A673 (cell line): ENCODE results near the gene ZSCAN20.

Experiments used
- EZH2 ChIP-seq: fragments of 200-600 bp; sonication (generic); IDR thresholded peaks from 2 replicates; pipeline ENCODE4 v1.6.1; 2017; ENCODE audit warnings: borderline replicate concordance, low read depth, mild to moderate bottlenecking, mixed read lengths, antibody characterized with exemption, low read length; ENCODE audit not compliant: poor library complexity, severe bottlenecking
- TF ChIP-seq, protein P1 (sequence below): fragments of 300-800, 200-600 bp; sonication (generic); conservative IDR thresholded peaks from 2 replicates; pipeline ENCODE4 v1.5.1; 2017; ENCODE audit warnings: low read depth, mild to moderate bottlenecking, antibody characterized with exemption, low read length, moderate library complexity, mixed read lengths

DNA sequence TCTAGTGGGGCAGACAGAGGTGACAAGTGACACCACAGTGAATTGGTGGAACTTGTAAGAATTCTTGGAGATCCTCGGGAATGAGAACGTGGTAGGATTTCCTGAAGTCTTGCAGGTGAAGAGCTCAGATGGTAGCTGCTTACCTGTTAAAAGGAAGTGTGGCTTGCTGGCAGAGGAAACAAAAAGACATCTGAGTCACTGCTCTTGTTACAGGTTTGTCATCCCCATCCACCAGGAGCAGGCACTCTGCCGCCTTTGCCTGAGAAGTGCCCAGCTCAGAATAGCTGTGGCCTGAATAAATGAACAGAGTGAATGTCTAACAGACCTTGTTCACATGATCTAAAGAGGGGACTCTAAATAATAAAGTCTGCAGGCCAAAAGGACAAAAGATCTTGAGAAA is 12.3 kb upstream of the ZSCAN20 start:
- TF ChIP-seq, protein P1, sequence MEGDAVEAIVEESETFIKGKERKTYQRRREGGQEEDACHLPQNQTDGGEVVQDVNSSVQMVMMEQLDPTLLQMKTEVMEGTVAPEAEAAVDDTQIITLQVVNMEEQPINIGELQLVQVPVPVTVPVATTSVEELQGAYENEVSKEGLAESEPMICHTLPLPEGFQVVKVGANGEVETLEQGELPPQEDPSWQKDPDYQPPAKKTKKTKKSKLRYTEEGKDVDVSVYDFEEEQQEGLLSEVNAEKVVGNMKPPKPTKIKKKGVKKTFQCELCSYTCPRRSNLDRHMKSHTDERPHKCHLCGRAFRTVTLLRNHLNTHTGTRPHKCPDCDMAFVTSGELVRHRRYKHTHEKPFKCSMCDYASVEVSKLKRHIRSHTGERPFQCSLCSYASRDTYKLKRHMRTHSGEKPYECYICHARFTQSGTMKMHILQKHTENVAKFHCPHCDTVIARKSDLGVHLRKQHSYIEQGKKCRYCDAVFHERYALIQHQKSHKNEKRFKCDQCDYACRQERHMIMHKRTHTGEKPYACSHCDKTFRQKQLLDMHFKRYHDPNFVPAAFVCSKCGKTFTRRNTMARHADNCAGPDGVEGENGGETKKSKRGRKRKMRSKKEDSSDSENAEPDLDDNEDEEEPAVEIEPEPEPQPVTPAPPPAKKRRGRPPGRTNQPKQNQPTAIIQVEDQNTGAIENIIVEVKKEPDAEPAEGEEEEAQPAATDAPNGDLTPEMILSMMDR: no peak
- TF ChIP-seq EZH2: no peak
